A673 (cell line): ENCODE measurements around the gene C19orf81. TPM values are rescaled to one million over a fixed set of nuclear protein-coding genes. Genes with fewer than 3 reads are reported as not detected.

Experiments
- BruUV-seq: library from RNA; stranded (reverse); fragments of 400-500 nt; replicated peaks from 2 replicates; lab custom pipeline; 2021; lab: Mats Ljungman, UMichigan
- CTCF ChIA-PET: fragments of 300-600 bp; sonication (Branson Sonifier 250); formaldehyde crosslinking; loops from one replicate; lab custom pipeline; 2022; ENCODE audit warnings: antibody characterized with exemption; lab: Charles Lee
- POLR2A ChIA-PET: fragments of 300-600 bp; sonication (Branson Sonifier 250); formaldehyde crosslinking; loops from one replicate; lab custom pipeline; 2022; ENCODE audit warnings: antibody characterized with exemption; ENCODE audit not compliant: low non-redundant PET; lab: Charles Lee
- DNase-seq: peaks from one replicate; pipeline ENCODE4 v3.0.0-alpha.2; 2015; ENCODE audit warnings: low spot score
- H3K27ac ChIP-seq: fragments of 200-600 bp; sonication (generic); 2 replicates; pipeline ENCODE4 v1.5.1; 2016; ENCODE audit warnings: mixed run types, low read depth, mild to moderate bottlenecking, mixed read lengths, antibody characterized with exemption, low read length; ENCODE audit not compliant: poor library complexity, severe bottlenecking
- H3K27me3 ChIP-seq: fragments of 200-600 bp; sonication (generic); replicated peaks from 2 replicates; pipeline ENCODE4 v1.6.1; 2017; ENCODE audit warnings: mixed run types, low read depth, mild to moderate bottlenecking, mixed read lengths, antibody characterized with exemption, low read length; ENCODE audit not compliant: insufficient read depth, poor library complexity
- H3K36me3 ChIP-seq: fragments of 200-600 bp; sonication (generic); 2 replicates; pipeline ENCODE4 v1.6.1; 2016; ENCODE audit warnings: mixed run types, mild to moderate bottlenecking, mixed read lengths, antibody characterized with exemption, low read length; ENCODE audit not compliant: insufficient read depth, poor library complexity, severe bottlenecking
- H3K4me1 ChIP-seq: fragments of 200-600 bp; sonication (generic); 2 replicates; pipeline ENCODE4 v1.6.1; 2017; ENCODE audit warnings: mixed run types, mild to moderate bottlenecking, mixed read lengths, antibody characterized with exemption, low read length; ENCODE audit not compliant: insufficient read depth, poor library complexity, severe bottlenecking
- H3K4me3 ChIP-seq: fragments of 200-600 bp; sonication (generic); 2 replicates; pipeline ENCODE4 v1.5.1; 2016; ENCODE audit warnings: low read depth, mixed run types, mild to moderate bottlenecking, mixed read lengths, low read length; ENCODE audit not compliant: poor library complexity, severe bottlenecking
- H3K9me3 ChIP-seq: fragments of 200-600 bp; sonication (generic); 2 replicates; pipeline ENCODE4 v1.6.1; 2016; ENCODE audit warnings: mixed run types, low read depth, mild to moderate bottlenecking, mixed read lengths, antibody characterized with exemption, low read length; ENCODE audit not compliant: poor library complexity, severe bottlenecking
- CTCF ChIP-seq: fragments of 300-800, 200-600 bp; sonication (generic); conservative IDR thresholded peaks from 2 replicates; pipeline ENCODE4 v1.5.1; 2017; ENCODE audit warnings: low read depth, mild to moderate bottlenecking, antibody characterized with exemption, low read length, moderate library complexity, mixed read lengths
- EZH2 ChIP-seq: fragments of 200-600 bp; sonication (generic); IDR thresholded peaks from 2 replicates; pipeline ENCODE4 v1.6.1; 2017; ENCODE audit warnings: borderline replicate concordance, low read depth, mild to moderate bottlenecking, mixed read lengths, antibody characterized with exemption, low read length; ENCODE audit not compliant: poor library complexity, severe bottlenecking
- intact Hi-C: fragments of 100-400 bp; cut with micrococcal nuclease; formaldehyde crosslinking; loops from one replicate; pipeline ENCODE4 v1.10.0; 2022; ENCODE audit not compliant: unreplicated experiment
- total RNA-seq: library from RNA; stranded (reverse); gene quantifications from 2 replicates; pipeline ENCODE4 v1.2.3, GENCODE V29; 2021

Gene C19orf81
- total RNA-seq, 1 experiment from 2014 or later = 6.2 TPM

- H3K36me3 ChIP-seq = no peaks in the 10 kb centered on the region
- no peak overlapping the region for H3K27ac ChIP-seq
- intact Hi-C loops = no loop called here
- no peak for DNase-seq
- H3K9me3 ChIP-seq = peaks cover 4% of the 10 kb centered on the region
- CTCF ChIA-PET = no interaction called here
- POLR2A ChIA-PET = interaction anchor here (0.6 kb wide), 1 partner anchor 10 kb away, joined by 3 read pairs; no protein-coding TSS in a partner anchor
- TF ChIP-seq CTCF = no peak
- TF ChIP-seq EZH2 = no peak
- no peaks in the 10 kb centered on the region for H3K27me3 ChIP-seq
- H3K4me1 ChIP-seq = no peaks in the 10 kb centered on the region
- no peak overlapping the region for H3K4me3 ChIP-seq
- no TSS peak for BruUV-seq
Measured at GRCh38 chr19:50628551-50628950, 20.7 kb upstream of the C19orf81 start.

GRCh38 chr19:50629194-50629593 lies 20.1 kb upstream of the C19orf81 start:
- H3K27ac ChIP-seq = no peak overlapping the region
- no peak for DNase-seq
- CTCF ChIA-PET = no interaction called here
- peaks cover 10% of the 10 kb centered on the region for H3K9me3 ChIP-seq
- intact Hi-C loops = no loop called here
- H3K4me1 ChIP-seq = no peaks in the 10 kb centered on the region
- TF ChIP-seq EZH2 (no peak), CTCF (no peak)
- H3K4me3 ChIP-seq = no peak overlapping the region
- BruUV-seq = no TSS peak
- no peaks in the 10 kb centered on the region for H3K36me3 ChIP-seq
- H3K27me3 ChIP-seq = no peaks in the 10 kb centered on the region
- POLR2A ChIA-PET = no interaction called here

- no peak for TF ChIP-seq EZH2
- no TSS peak for BruUV-seq
- CTCF ChIA-PET = no interaction called here
Measured at GRCh38 chr19:50629801-50630200, 19.4 kb upstream of the C19orf81 start.

More at GRCh38 chr19:50629801-50630200, 19.4 kb upstream of the C19orf81 start:
- Histone ChIP-seq H3K27ac (no peak overlapping the region), H3K36me3 (no peaks in the 10 kb centered on the region), H3K9me3 (peaks cover 12% of the 10 kb centered on the region), H3K4me1 (no peaks in the 10 kb centered on the region), H3K4me3 (no peak overlapping the region), H3K27me3 (no peaks in the 10 kb centered on the region)
- no peak for DNase-seq
- intact Hi-C loops = no loop called here
- POLR2A ChIA-PET = no interaction called here
